Central memory CD8-positive, alpha-beta T cell (primary cell): ENCODE results near the gene GUCD1.
A peak's percentile ranks its signal among the peaks of the same experiment; 100 is the strongest.
"Not testable (repeated sequence)": the region's sequence is repeated elsewhere in the genome, so short reads cannot be mapped to it uniquely, and the experiment has no call there.

Experiments used
- ATAC-seq: fragments of 150-1000 bp; cut with Tn5 transposase; replicated peaks from 2 replicates; pipeline ENCODE4 v1.10.0; 2022; ENCODE audit warnings: mild to moderate bottlenecking, moderate FRiP score, moderate number of reproducible peaks; ENCODE audit not compliant: poor library complexity, severe bottlenecking; ENCODE audit errors: extremely low read depth
- DNase-seq, 2 donors: peaks; one replicate each; pipeline ENCODE4 v3.0.0; 2021; ENCODE audit warnings: low spot score in 2 of 2
- H3K27ac Mint-ChIP-seq: one replicate; pipeline ENCODE4 v1.8.0; 2022; ENCODE audit warnings: low read depth, mild to moderate bottlenecking, moderate library complexity, mixed read lengths
- H3K27me3 Mint-ChIP-seq: one replicate; pipeline ENCODE4 v1.8.0; 2022; ENCODE audit warnings: mixed read lengths
- H3K36me3 Mint-ChIP-seq: one replicate; pipeline ENCODE4 v1.8.0; 2022; ENCODE audit warnings: mild to moderate bottlenecking, moderate library complexity, mixed read lengths; ENCODE audit not compliant: insufficient read depth
- H3K4me1 Mint-ChIP-seq: one replicate; pipeline ENCODE4 v1.8.0; 2022; ENCODE audit warnings: mixed read lengths
- H3K4me3 Mint-ChIP-seq: one replicate; pipeline ENCODE4 v1.8.0; 2022; ENCODE audit warnings: mild to moderate bottlenecking, moderate library complexity, mixed read lengths
- H3K9me3 Mint-ChIP-seq: one replicate; pipeline ENCODE4 v1.8.0; 2022; ENCODE audit warnings: mixed read lengths

Gene GUCD1

DNA sequence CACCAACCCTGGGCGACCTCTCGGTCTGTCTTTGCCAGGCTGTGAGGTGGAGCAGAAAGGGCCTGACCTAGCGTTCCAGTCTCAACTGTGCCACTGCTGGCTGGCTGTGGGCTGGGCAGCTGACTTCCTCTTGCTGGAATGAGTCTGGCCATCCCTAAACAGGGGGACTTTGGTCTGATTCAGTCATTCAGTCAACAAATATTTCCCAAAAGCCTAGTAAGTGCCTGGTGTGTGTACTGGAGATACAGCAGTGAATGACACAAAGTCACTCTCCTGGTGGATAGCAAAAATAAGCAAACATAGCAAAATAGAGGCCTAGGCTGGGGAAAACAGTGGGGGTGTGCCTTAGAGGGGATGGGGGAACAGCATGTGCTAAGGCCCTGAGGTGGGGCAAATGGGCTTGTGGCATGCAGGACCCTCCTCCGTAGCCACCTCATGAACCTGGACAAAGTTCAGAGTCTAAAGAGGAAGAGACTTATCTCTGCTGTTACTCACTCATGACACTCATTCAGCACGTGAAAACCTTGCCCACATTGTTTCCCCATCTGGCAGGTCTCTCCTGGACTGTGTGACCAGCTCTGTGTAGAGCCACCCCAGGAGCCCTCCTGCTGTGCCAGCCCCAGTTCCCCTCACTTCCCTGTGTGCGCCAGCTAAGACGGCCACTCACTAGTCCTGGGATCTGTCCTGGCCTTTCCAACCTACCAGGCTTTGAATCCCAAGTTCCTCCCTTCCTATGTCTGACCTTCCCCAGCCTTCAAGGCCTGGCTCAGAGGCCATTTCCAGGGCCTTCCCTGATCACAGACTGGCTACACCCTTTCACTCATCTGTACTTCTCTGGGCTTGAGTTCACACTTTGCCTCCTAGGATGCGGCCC is 4.7 kb downstream of the GUCD1 start:
- DNase-seq = no peak
- H3K4me1 Mint-ChIP-seq = peaks cover 32% of the 10 kb centered on the region

DNA sequence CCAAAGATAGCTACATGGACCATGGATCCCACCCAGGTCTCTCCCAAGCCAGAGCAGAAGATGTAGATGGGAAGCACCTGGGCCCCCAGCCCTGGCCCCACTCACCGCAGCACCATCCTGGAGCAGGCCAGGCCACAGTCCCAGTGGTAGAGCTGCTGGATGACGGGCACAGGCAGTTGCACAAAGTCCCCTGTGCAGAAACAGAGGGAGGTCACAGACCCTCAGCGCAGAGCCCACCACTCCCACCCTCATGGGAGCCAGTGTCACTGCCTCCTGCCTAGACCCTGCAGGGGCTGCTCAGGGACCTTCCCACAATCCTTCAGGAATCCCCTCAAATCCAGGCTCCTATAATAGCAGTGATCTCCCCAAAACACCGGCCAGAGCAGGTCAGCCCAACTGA is 6.1 kb downstream of the GUCD1 start:
- DNase-seq (no peak), ATAC-seq (no peak)
- peaks cover 24% of the 10 kb centered on the region for H3K4me1 Mint-ChIP-seq
- no peaks in the 10 kb centered on the region for H3K27me3 Mint-ChIP-seq
- no peaks in the 10 kb centered on the region for H3K9me3 Mint-ChIP-seq
- no peak overlapping the region for H3K27ac Mint-ChIP-seq
- peaks cover 31% of the 10 kb centered on the region for H3K36me3 Mint-ChIP-seq
- H3K4me3 Mint-ChIP-seq = no peak overlapping the region

More for the DNA sequence above, 4.7 kb downstream of the GUCD1 start:
- Mint-ChIP-seq H3K27ac (no peak overlapping the region), H3K27me3 (no peaks in the 10 kb centered on the region), H3K9me3 (no peaks in the 10 kb centered on the region), H3K4me3 (no peak overlapping the region), H3K36me3 (peaks cover 28% of the 10 kb centered on the region)
- no peak for ATAC-seq

DNA sequence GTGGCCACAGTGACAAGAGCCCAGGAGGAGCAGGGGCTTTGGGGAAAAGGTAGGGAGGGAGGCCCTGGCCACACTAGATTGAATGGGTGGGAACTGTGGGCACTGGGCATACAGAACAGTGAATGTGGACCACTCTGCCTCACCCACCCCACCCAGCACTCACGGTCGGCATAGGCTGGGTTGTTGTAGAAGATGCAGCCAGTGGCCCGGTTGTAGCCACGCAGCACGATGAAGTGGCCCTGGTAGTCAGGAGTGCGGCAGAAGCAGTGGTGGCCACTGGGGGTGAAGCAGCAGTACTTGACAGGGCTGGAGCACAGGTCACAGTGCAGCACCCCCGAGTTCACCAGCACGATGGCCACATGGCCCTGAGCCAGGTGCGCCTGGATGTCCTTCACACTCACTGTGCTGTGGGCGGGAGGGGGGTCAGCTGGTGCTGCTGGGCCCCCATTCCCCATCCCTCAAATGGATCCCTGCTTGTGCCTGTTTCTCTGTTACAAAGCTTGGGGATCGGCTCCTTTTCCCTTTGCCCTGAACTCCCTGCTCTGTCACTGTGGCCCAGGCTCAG is 11.2 kb downstream of the GUCD1 start:
- Mint-ChIP-seq H3K9me3 (no peaks in the 10 kb centered on the region), H3K27ac (no peak overlapping the region), H3K27me3 (no peaks in the 10 kb centered on the region), H3K36me3 (peaks cover 40% of the 10 kb centered on the region), H3K4me3 (no peak overlapping the region), H3K4me1 (no peaks in the 10 kb centered on the region)
- ATAC-seq = no peak
- DNase-seq = no peak

DNA sequence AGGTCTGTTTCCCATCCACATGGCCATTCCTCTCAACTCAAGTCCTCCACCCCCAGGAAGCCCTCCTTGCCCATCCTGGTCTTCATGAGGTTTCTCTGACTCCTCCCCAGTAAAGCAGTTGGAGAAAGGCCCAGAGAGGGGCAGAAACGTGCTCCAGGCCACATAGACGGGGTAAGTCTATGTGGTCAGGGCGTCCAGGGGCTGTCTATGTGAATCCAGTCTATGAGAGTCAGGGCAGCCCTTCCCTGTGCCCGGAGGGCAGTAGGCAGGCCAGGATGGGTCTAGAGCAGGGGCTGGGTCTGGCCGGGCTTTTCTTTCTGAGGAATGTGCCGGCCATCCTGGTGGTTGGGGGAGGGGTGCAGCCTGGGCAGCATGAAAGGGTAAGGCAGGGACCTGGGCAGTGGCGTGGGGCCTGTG is 11.7 kb downstream of the GUCD1 start:
- ATAC-seq = no peak
- H3K27me3 Mint-ChIP-seq = no peaks in the 10 kb centered on the region
- no peak overlapping the region for H3K27ac Mint-ChIP-seq
- no peaks in the 10 kb centered on the region for H3K9me3 Mint-ChIP-seq
- DNase-seq = no peak
- no peak overlapping the region for H3K4me3 Mint-ChIP-seq
- no peaks in the 10 kb centered on the region for H3K4me1 Mint-ChIP-seq
- H3K36me3 Mint-ChIP-seq = peaks cover 39% of the 10 kb centered on the region

DNA sequence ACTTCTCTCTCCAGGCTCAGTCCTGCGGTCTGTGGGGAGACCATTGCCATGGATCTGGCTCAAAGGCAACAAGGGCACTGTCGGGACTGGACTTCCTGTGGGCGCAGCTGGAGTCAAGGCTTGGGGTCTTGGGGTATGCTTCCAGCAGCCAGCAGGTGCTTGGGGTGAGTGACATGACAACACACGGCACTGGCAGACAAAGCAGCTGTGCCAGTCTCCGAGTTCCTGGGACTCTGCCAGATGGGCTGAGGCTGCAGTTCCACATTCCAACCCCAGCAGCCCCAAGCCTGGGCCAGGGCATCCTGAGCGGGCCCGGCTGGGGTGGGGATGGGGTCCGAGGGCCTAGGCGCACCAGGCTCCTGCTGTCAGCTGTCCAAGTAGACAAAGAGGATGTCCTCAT is 12.3 kb downstream of the GUCD1 start:
- Mint-ChIP-seq H3K4me1 (no peaks in the 10 kb centered on the region), H3K27me3 (no peaks in the 10 kb centered on the region), H3K4me3 (no peak overlapping the region), H3K36me3 (peaks cover 35% of the 10 kb centered on the region), H3K27ac (peak overlapping the region; percentile 29), H3K9me3 (no peaks in the 10 kb centered on the region)
- ATAC-seq (no peak), DNase-seq (no peak)

DNA sequence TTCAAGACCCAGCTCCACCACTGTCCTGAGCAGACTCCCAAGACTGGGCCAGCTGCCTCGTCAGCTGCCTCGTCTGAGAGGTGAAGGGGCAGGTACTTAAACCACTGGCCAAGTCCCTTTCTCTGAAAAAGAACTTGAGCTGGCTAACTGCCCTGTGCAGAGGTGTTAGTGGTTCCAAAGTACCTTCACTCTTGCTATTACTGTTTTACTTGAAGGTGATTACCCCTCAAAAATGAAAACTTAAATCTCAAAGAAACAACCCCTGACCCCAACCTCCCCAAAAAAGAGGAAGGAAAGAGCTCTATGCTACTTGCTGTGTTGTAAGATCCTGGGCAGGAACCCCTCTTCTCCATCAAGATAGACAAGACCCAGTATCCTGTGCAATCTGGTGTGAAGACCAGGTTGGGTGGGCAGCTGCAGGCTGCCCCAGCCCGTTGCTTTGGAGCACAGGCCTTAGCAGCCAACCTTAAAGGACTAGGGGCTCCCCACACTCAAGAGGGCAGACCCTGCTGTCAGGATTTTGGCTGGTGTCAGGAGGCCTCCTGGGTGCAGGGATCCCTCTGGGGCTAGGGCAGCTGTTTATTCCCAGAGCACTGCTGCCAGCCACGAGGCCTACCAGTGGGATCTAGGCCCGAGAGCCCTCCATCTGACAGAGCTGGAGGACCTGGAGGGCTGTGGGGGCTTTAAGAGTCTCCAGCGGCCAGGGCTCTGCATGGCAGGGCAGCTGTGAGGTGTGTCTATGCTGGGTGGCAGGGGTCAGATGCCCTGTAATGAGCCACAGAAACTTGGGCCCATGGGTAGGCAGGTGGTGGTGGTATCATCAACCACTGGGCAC is 13.0 kb downstream of the GUCD1 start:
- Mint-ChIP-seq H3K4me1 (no peaks in the 10 kb centered on the region), H3K9me3 (no peaks in the 10 kb centered on the region), H3K27me3 (no peaks in the 10 kb centered on the region), H3K36me3 (peaks cover 30% of the 10 kb centered on the region), H3K4me3 (no peak overlapping the region), H3K27ac (peak overlapping the region; percentile 29)
- DNase-seq = no peak
- no peak for ATAC-seq

DNA sequence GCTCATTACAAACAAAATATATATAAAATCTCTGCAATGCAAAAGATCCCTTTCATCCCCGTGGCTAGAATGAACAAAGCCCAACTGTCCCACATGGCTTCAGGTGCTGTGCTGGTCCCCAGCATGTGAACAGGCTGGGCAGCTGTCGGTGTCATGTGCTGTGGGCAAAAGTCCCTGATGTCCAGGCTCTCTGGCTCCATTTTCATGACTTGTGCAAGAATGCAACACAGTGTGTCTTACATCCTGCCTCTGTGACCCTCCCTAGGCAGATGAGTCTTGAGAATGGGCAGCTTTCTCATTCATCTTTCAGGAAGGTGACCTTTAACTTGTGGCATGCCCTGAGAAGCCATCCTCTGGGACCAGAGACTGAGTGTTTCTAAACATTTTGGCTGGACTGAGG is 14.5 kb downstream of the GUCD1 start:
- Mint-ChIP-seq H3K27me3 (no peaks in the 10 kb centered on the region), H3K4me1 (no peaks in the 10 kb centered on the region), H3K4me3 (no peak overlapping the region), H3K9me3 (no peaks in the 10 kb centered on the region), H3K36me3 (peaks cover 23% of the 10 kb centered on the region), H3K27ac (no peak overlapping the region)
- ATAC-seq (no peak), DNase-seq (no peak)

DNA sequence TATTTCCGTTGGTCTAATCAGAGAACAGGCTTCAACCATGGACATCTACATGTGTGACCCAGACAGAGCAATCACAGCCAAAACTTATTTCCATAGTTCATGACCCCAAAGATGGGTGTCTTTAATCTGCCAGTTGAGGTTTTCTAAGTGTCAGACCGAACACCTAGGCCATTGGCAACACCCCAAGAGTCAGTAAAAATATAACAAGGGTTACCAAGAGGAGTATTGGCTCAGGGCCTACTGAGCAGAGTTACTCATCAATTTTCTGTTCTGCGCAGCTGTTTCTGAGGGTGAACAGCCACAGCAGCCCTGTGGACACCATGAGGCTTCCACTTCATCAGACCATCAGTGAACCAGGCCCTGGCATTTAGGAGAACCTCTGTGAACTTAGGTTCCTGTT is 18.8 kb downstream of the GUCD1 start:
- Mint-ChIP-seq H3K9me3 (no peaks in the 10 kb centered on the region), H3K4me1 (no peaks in the 10 kb centered on the region), H3K36me3 (peaks cover 8% of the 10 kb centered on the region), H3K4me3 (no peak overlapping the region), H3K27ac (no peak overlapping the region), H3K27me3 (no peaks in the 10 kb centered on the region)
- no peak for DNase-seq
- no peak for ATAC-seq

DNA sequence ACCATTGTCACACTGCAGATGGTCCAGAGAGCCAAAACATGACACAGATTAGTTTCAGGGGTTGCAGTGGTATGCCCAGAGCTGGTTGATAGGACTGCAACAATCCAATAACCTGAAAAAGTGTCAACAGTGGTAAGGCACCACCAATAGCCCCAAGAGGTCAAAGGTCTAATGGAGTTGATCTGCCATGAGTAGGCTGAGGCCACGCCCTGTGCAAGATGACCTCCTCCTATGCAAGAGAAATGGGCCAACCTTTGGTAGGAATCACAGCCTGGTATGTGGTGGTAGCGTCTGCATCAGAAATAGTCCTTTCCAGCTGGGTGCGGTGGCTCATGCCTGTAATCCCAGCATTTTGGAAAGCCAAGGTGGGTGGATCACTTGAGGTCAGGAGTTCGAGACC is 19.6 kb downstream of the GUCD1 start:
- Mint-ChIP-seq H3K27ac (no peak overlapping the region), H3K27me3 (no peaks in the 10 kb centered on the region), H3K4me1 (no peaks in the 10 kb centered on the region), H3K4me3 (no peak overlapping the region), H3K9me3 (no peaks in the 10 kb centered on the region), H3K36me3 (peaks cover 4% of the 10 kb centered on the region)
- no peak for ATAC-seq
- no peak for DNase-seq

DNA sequence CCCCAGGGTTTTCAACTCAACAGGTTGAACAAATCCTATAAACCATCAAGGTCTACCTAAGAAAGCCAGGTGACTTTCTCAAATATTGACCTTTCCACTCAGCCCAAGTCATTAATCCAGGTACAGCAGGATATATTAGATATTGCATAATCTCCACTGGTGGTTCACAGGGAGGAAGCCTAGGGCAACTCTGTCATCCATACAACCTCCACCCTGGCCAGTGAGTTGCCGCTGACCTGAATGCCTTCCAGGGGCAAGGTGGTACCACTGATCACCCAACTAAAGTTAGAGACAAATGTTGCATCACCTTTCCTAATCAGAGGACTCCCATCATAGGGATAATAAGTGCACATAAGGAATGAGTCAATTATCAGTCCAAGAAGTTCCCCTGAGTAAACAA is 22.9 kb downstream of the GUCD1 start:
- Mint-ChIP-seq H3K4me3 (no peak overlapping the region), H3K4me1 (no peaks in the 10 kb centered on the region), H3K27ac (no peak overlapping the region), H3K27me3 (no peaks in the 10 kb centered on the region), H3K36me3 (no peaks in the 10 kb centered on the region), H3K9me3 (no peaks in the 10 kb centered on the region)
- DNase-seq = no peak
- no peak for ATAC-seq

DNA sequence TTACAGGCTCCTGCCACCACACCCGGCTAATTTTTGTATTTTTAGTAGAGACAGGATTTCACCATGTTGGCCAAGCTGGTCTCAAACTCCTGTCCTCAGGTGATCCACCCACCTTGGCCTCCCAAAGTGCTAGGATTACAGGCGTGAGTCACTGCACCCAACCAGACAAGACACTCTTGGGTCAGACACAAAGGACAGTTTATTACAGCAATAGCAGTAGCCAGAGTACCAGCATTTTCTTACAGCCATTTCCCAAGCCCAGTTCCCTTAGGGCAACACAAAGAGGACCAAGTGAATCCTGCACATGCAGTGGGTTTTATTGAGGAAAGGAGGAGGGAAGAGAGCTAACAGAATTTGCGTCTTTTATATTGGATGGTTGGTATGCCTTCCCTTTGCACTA is 24.0 kb downstream of the GUCD1 start:
- not testable (repeated sequence) for H3K27me3 Mint-ChIP-seq, H3K27ac Mint-ChIP-seq, DNase-seq, H3K4me1 Mint-ChIP-seq, ATAC-seq, H3K4me3 Mint-ChIP-seq, H3K9me3 Mint-ChIP-seq, H3K36me3 Mint-ChIP-seq

DNA sequence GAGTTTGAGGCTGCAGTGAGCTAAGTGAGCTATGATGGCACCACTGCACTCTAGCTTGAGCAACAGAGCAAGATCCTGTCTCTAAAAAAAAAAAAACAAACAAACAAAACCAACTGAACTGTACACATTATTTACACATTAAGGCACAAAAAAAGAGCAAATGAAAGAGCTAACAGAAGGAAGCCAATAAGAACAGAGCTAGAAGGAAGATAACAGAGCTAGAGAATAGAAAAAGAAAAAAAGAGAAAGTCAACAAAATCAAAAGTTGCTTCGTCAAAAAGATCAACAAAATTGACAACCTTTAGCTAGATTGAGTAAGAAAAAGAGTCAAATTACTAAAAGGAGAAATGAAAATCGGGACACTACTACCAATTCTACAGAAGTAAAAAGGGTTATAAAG is 25.0 kb downstream of the GUCD1 start:
- no peak overlapping the region for H3K4me3 Mint-ChIP-seq
- no peak overlapping the region for H3K27ac Mint-ChIP-seq
- no peaks in the 10 kb centered on the region for H3K36me3 Mint-ChIP-seq
- ATAC-seq (no peak), DNase-seq (no peak)
- H3K4me1 Mint-ChIP-seq = peaks cover 6% of the 10 kb centered on the region
- H3K9me3 Mint-ChIP-seq = no peaks in the 10 kb centered on the region
- H3K27me3 Mint-ChIP-seq = no peaks in the 10 kb centered on the region

DNA sequence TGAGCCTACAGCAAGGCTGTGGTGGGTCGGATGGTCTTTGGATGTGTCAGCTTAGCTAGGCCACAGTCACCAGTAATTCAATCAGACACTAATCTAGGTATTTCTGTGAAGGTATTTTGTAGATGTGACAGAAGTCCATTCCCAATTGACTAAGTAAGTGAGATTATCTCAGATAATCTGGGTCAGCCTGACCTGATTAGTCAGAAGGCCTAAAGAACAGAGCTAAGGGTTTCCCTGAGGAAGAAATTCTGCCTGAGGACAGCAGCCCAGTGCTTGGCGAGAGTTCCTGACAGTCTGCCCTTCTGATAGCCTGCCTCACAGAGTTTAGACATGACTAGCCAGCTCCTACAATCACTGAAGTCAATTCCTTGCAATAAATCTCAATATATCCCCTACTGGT is 28.7 kb downstream of the GUCD1 start:
- Mint-ChIP-seq H3K9me3 (no peaks in the 10 kb centered on the region), H3K27ac (no peak overlapping the region), H3K27me3 (no peaks in the 10 kb centered on the region), H3K4me1 (peaks cover 6% of the 10 kb centered on the region), H3K4me3 (no peak overlapping the region), H3K36me3 (no peaks in the 10 kb centered on the region)
- ATAC-seq (no peak), DNase-seq (no peak)
